IMR-90 (cell line): ENCODE measurements around the gene PTGES3L. TPM values are rescaled to one million over a fixed set of nuclear protein-coding genes. Genes with fewer than 3 reads are reported as not detected.

ENCODE experiments used
- ATAC-seq: fragments of 200-7000 bp; cut with Tn5 transposase; 2 replicates; pipeline ENCODE4 v1.9.1; 2020; ENCODE audit warnings: low read depth, mild to moderate bottlenecking, moderate library complexity
- BruUV-seq: library from RNA; stranded (reverse); fragments of 400-500 nt; replicated peaks from 2 replicates; lab custom pipeline; 2021; lab: Mats Ljungman, UMichigan
- CTCF ChIA-PET: fragments of 300-600 bp; formaldehyde crosslinking; extraction: SDS; loops from one replicate; lab custom pipeline; 2021; ENCODE audit warnings: antibody characterized with exemption; lab: Yijun Ruan, JAX
- POLR2A ChIA-PET: fragments of 300-600 bp; sonication (Branson Sonifier 250); formaldehyde crosslinking; loops from one replicate; lab custom pipeline; 2022; ENCODE audit warnings: antibody characterized with exemption; ENCODE audit not compliant: unreplicated experiment; lab: Charles Lee
- DNase-seq: peaks from one replicate; pipeline ENCODE4 v3.0.0; 2013
- H2AFZ ChIP-seq: replicated peaks from 2 replicates; pipeline ENCODE3; 2013; ENCODE audit warnings: low read length, mild to moderate bottlenecking; ENCODE audit not compliant: poor library complexity
- H2AK5ac ChIP-seq: 2 replicates; pipeline ENCODE4 v1.6.1; 2013; ENCODE audit warnings: low read depth, low read length, inconsistent platforms
- H2AK9ac ChIP-seq: replicated peaks from 2 replicates; pipeline ENCODE3; 2013; ENCODE audit warnings: mild to moderate bottlenecking, low read depth, low read length, moderate library complexity; ENCODE audit not compliant: poor library complexity
- H2BK120ac ChIP-seq: 2 replicates; pipeline ENCODE4 v1.6.1; 2013; ENCODE audit warnings: low read depth, low read length, inconsistent platforms
- H2BK15ac ChIP-seq: 3 replicates; pipeline ENCODE4 v1.6.1; 2013; ENCODE audit warnings: low read depth, low read length, inconsistent platforms
- H2BK20ac ChIP-seq: 2 replicates; pipeline ENCODE4 v1.6.1; 2013; ENCODE audit warnings: low read depth, mild to moderate bottlenecking, inconsistent platforms, low read length, moderate library complexity
- H2BK5ac ChIP-seq: 2 replicates; pipeline ENCODE4 v1.6.1; 2013; ENCODE audit warnings: mild to moderate bottlenecking, low read depth, low read length, inconsistent platforms; ENCODE audit not compliant: poor library complexity, severe bottlenecking
- H3K14ac ChIP-seq: replicated peaks from 2 replicates; pipeline ENCODE4 v1.6.1; 2013; ENCODE audit warnings: low read depth, low read length, inconsistent platforms
- H3K18ac ChIP-seq: 2 replicates; pipeline ENCODE4 v1.6.1; 2013; ENCODE audit warnings: low read depth, low read length, control low read depth
- H3K23ac ChIP-seq: 2 replicates; pipeline ENCODE4 v1.6.1; 2013; ENCODE audit warnings: low read depth, low read length, inconsistent platforms
- H3K27ac ChIP-seq: 2 replicates; pipeline ENCODE4 v1.5.1; 2013; ENCODE audit warnings: mild to moderate bottlenecking, control low read depth, low read length; ENCODE audit not compliant: insufficient read depth
- H3K27me3 ChIP-seq: 2 replicates; pipeline ENCODE4 v1.6.1; 2013; ENCODE audit warnings: low read length; ENCODE audit not compliant: control insufficient read depth, insufficient read depth
- H3K36me3 ChIP-seq: 2 replicates; pipeline ENCODE4 v1.6.1; 2013; ENCODE audit warnings: low read length, mixed read lengths; ENCODE audit not compliant: control insufficient read depth, insufficient read depth
- H3K4ac ChIP-seq: 2 replicates; pipeline ENCODE4 v1.6.1; 2013; ENCODE audit warnings: low read depth, low read length, inconsistent platforms
- H3K4me1 ChIP-seq: 2 replicates; pipeline ENCODE4 v1.6.1; 2013; ENCODE audit warnings: low read length, mixed read lengths; ENCODE audit not compliant: control insufficient read depth, insufficient read depth
- H3K4me2 ChIP-seq: 2 replicates; pipeline ENCODE4 v1.6.1; 2013; ENCODE audit warnings: low read depth, mild to moderate bottlenecking, control low read depth, low read length, moderate library complexity
- H3K4me3 ChIP-seq: 2 replicates; pipeline ENCODE4 v1.5.1; 2013; ENCODE audit warnings: low read depth, mild to moderate bottlenecking, control low read depth, low read length, moderate library complexity; ENCODE audit not compliant: insufficient read depth
- H3K56ac ChIP-seq: 2 replicates; pipeline ENCODE4 v1.6.1; 2013; ENCODE audit warnings: low read length, inconsistent platforms; ENCODE audit not compliant: insufficient read depth; ENCODE audit errors: extremely low read depth
- H3K79me1 ChIP-seq, 2 experiments: 2 replicates each; pipeline ENCODE4 v1.6.1; 2013; ENCODE audit warnings: low read length in 2 of 2, inconsistent platforms in 1 of 2, low read depth in 1 of 2
- H3K9ac ChIP-seq: 2 replicates; pipeline ENCODE4 v1.6.1; 2013; ENCODE audit warnings: low read depth, low read length, control low read depth
- H3K9me1 ChIP-seq: 2 replicates; pipeline ENCODE4 v1.6.1; 2013; ENCODE audit warnings: low read length, inconsistent platforms; ENCODE audit not compliant: insufficient read depth
- H3K9me3 ChIP-seq: 2 replicates; pipeline ENCODE4 v1.6.1; 2013; ENCODE audit warnings: low read length; ENCODE audit not compliant: control insufficient read depth, insufficient read depth
- H4K20me1 ChIP-seq: 2 replicates; pipeline ENCODE4 v1.6.1; 2013; ENCODE audit warnings: low read length, inconsistent platforms; ENCODE audit not compliant: insufficient read depth
- H4K5ac ChIP-seq: 2 replicates; pipeline ENCODE4 v1.6.1; 2013; ENCODE audit warnings: mild to moderate bottlenecking, low read depth, low read length, control low read depth
- H4K8ac ChIP-seq, 2 experiments: 2 replicates each; pipeline ENCODE4 v1.6.1; 2013; ENCODE audit warnings: low read depth in 2 of 2, low read length in 2 of 2, control low read depth in 1 of 2, inconsistent platforms in 1 of 2
- H4K91ac ChIP-seq: 2 replicates; pipeline ENCODE4 v1.6.1; 2013; ENCODE audit warnings: low read depth, low read length, inconsistent platforms; ENCODE audit not compliant: insufficient read depth
- CEBPB ChIP-seq: IDR thresholded peaks from 2 replicates; pipeline ENCODE4 v1.6.1; 2012; ENCODE audit warnings: low read depth, low read length, improper control_type of control experiment
- CHD1 ChIP-seq: IDR thresholded peaks from 2 replicates; pipeline ENCODE4 v1.6.1; 2012; ENCODE audit warnings: low read depth, low read length, improper control_type of control experiment
- MAFK ChIP-seq: IDR thresholded peaks from 2 replicates; pipeline ENCODE4 v1.6.1; 2012; ENCODE audit warnings: low read depth, low read length, improper control_type of control experiment
- MAZ ChIP-seq: IDR thresholded peaks from 2 replicates; pipeline ENCODE4 v1.6.1; 2012; ENCODE audit warnings: low read depth, mild to moderate bottlenecking, low read length, improper control_type of control experiment, moderate library complexity, borderline replicate concordance
- POLR2A ChIP-seq: IDR thresholded peaks from 2 replicates; pipeline ENCODE4 v1.6.1; 2012; ENCODE audit warnings: mild to moderate bottlenecking, low read depth, low read length
- RAD21 ChIP-seq: IDR thresholded peaks from 2 replicates; pipeline ENCODE4 v1.6.1; 2012; ENCODE audit warnings: low read length, improper control_type of control experiment
- RFX5 ChIP-seq: IDR thresholded peaks from 2 replicates; pipeline ENCODE4 v1.8.0; 2012; ENCODE audit warnings: low read depth, mild to moderate bottlenecking, low read length, moderate library complexity
- SMC3 ChIP-seq: fragments of 150-350 bp; IDR thresholded peaks from 2 replicates; pipeline ENCODE4 v1.6.1; 2016; ENCODE audit warnings: low read depth, mild to moderate bottlenecking, antibody characterized with exemption, low read length, moderate library complexity
- WGBS, 2 experiments: methylation state at CpG; one replicate each; pipeline versions ENCODE4 v1.1.5 to v1.1.7; 2013; ENCODE audit warnings: missing lambda C conversion rate in 2 of 2; ENCODE audit not compliant: insufficient read length in 1 of 2; ENCODE audit errors: extremely low coverage in 2 of 2; 5-methylcytosine and 5-hydroxymethylcytosine counted together
- dilution Hi-C: fragments of 300-500 bp; cut with HindIII; formaldehyde crosslinking; loops from one replicate; pipeline ENCODE4 v1.14.3; 2018; ENCODE audit warnings: low sequenced_read_pairs; ENCODE audit not compliant: unreplicated experiment
- in situ Hi-C: fragments of 300-500 bp; cut with MboI; formaldehyde crosslinking; loops from 3 replicates; pipeline ENCODE4 v1.14.3; 2019; ENCODE audit warnings: low sequenced_read_pairs, inconsistent platforms, mixed read lengths
- intact Hi-C: fragments of 100-400 bp; cut with micrococcal nuclease; formaldehyde crosslinking; loops from 2 replicates; pipeline ENCODE4 v1.10.0; 2022
- microRNA-seq, 2 experiments: library from miRNA; stranded (forward) in 1 of 2; unstranded in 1 of 2; fragments of 10-50 nt in 1 of 2; fragments of <30 nt in 1 of 2; gene quantifications in 1 of 2; microRNA quantifications in 1 of 2; one replicate each; pipeline versions ENCODE3 to v1.1.0; 2013 to 2020; ENCODE audit not compliant: insufficient read depth in 1 of 2, insufficient read length in 1 of 2, unreplicated experiment in 1 of 2
- polyA plus RNA-seq, 3 experiments: library from polyadenylated mRNA; depleted of rRNA; stranded (reverse); fragments of >200 nt; gene quantifications; 2 replicates each; pipeline ENCODE4 v1.2.3, GENCODE V29; 2012; ENCODE audit warnings: low replicate concordance in 1 of 3
- small RNA-seq, 5 experiments: library from RNA; depleted of rRNA; stranded (forward); fragments of <200 nt; gene quantifications; one replicate each; pipeline ENCODE3, GENCODE V24; 2012
- total RNA-seq: library from RNA; depleted of rRNA; stranded (reverse); fragments of >200 nt; gene quantifications from 2 replicates; pipeline ENCODE4 v1.2.3, GENCODE V29; 2012; rRNA removed

PTGES3L gene
- total and polyA plus RNA-seq, 2 of the 4 experiments (the other 2 are of a cell fraction), result 1.4 to 2.4 TPM

- Histone ChIP-seq H3K27ac (no peak overlapping the region), H3K4me2 (no peak overlapping the region), H3K4me3 (no peak overlapping the region), H3K9ac (no peak overlapping the region), H3K4ac (no peak overlapping the region), H4K8ac (no peak overlapping the region), H3K9me3 (no peaks in the 10 kb centered on the region), H2AK9ac (no peak overlapping the region), H4K5ac (no peak overlapping the region), H2BK5ac (no peak overlapping the region), H3K9me1 (no peaks in the 10 kb centered on the region), H2BK20ac (no peak overlapping the region), H3K18ac (no peak overlapping the region), H3K79me1 (no peaks in the 10 kb centered on the region), H3K36me3 (no peaks in the 10 kb centered on the region), H3K56ac (no peak overlapping the region), H3K14ac (no peak overlapping the region), H2BK120ac (no peak overlapping the region), H4K20me1 (no peaks in the 10 kb centered on the region), H2AFZ (no peak overlapping the region), H4K91ac (no peak overlapping the region), H2BK15ac (no peak overlapping the region), H3K27me3 (peaks cover 31% of the 10 kb centered on the region), H2AK5ac (no peak overlapping the region), H3K4me1 (no peaks in the 10 kb centered on the region; the same call in 1 of the 2 replicates), H3K23ac (no peak overlapping the region)
- TF ChIP-seq SMC3, result no peak
- TF ChIP-seq RFX5, result no peak
- no peak for TF ChIP-seq MAZ
- no peak for TF ChIP-seq CEBPB
- TF ChIP-seq CHD1, result no peak
- no peak for TF ChIP-seq RAD21
- TF ChIP-seq POLR2A, result no peak
- no peak for TF ChIP-seq MAFK
- ChIA-PET POLR2A (no interaction called here), CTCF (interaction anchor here (1.3 to 1.7 kb wide), 2 partner anchors 10 to 76 kb away, joined by 3 to 8 read pairs; no protein-coding TSS in a partner anchor)
- in situ Hi-C loops, result no loop called here
- dilution Hi-C loops, result no loop called here
- intact Hi-C loops, result no loop called here
- no CpG with 5 or more reads among the region's 3 CpGs for WGBS, 2 experiments
- BruUV-seq, result no TSS peak
- DNase-seq (no peak), ATAC-seq (no peak; the same call in 1 of the 2 replicates)
These were observed 60.9 kb downstream of the PTGES3L start for GRCh38 chr17:42918902-42919521.

Small RNAs within 50 kb of the gene (microRNA-seq; reads per million reads assigned to microRNA genes)
- gene AARSD1 (ENCODE audit: insufficient read depth, insufficient read length), result not detected
- gene RF00561 (ENCODE audit: insufficient read depth, insufficient read length), result not detected

Small RNAs within 50 kb of the gene (small RNA-seq; reads per million reads assigned to genes)
- gene AARSD1 (0 to 0.60 (median 0) reads per million in 5 experiments), gene RF00561 (0 reads per million in 5 experiments)

Other genes with a start within 250 kb of the PTGES3L start
- gene EZH1, start 235.0 kb downstream of the PTGES3L start, total RNA-seq, result 17.6 and 18.6 TPM in 2 replicates
- gene EZH1, start 235.0 kb downstream of the PTGES3L start, polyA plus RNA-seq (2012; rRNA removed), result 21.1 and 27.3 TPM in 2 replicates
- 0.18 and 0.28 TPM in 2 replicates for gene RAMP2, start 218.9 kb downstream of the PTGES3L start, total RNA-seq
- 1.6 and 2.5 TPM in 2 replicates for gene RAMP2, start 218.9 kb downstream of the PTGES3L start, polyA plus RNA-seq (2012; rRNA removed)
- 71.3 and 78.3 TPM in 2 replicates for gene VPS25, start 206.6 kb downstream of the PTGES3L start, total RNA-seq
- gene VPS25, start 206.6 kb downstream of the PTGES3L start, polyA plus RNA-seq (2012; rRNA removed), result 127 and 130 TPM in 2 replicates
- 1.3 and 1.9 TPM in 2 replicates for gene WNK4, start 199.5 kb downstream of the PTGES3L start, total RNA-seq
- gene WNK4, start 199.5 kb downstream of the PTGES3L start, polyA plus RNA-seq (2012; rRNA removed), result 15.1 and 16.2 TPM in 2 replicates
- gene COA3, start 181.4 kb downstream of the PTGES3L start, total RNA-seq, result 50.5 and 78.1 TPM in 2 replicates
- gene COA3, start 181.4 kb downstream of the PTGES3L start, polyA plus RNA-seq (2012; rRNA removed), result 66.8 and 75.9 TPM in 2 replicates
- gene CNTD1, start 181.2 kb downstream of the PTGES3L start, total RNA-seq, result not detected in 2 replicates
- gene CNTD1, start 181.2 kb downstream of the PTGES3L start, polyA plus RNA-seq (2012; rRNA removed), result not detected in 2 replicates
- gene BECN1, start 155.8 kb downstream of the PTGES3L start, total RNA-seq, result 93.9 and 119 TPM in 2 replicates
- gene BECN1, start 155.8 kb downstream of the PTGES3L start, polyA plus RNA-seq (2012; rRNA removed), result 73.1 and 84.0 TPM in 2 replicates
- 72.4 and 92.2 TPM in 2 replicates for gene PSME3, start 146.7 kb downstream of the PTGES3L start, total RNA-seq
- gene PSME3, start 146.7 kb downstream of the PTGES3L start, polyA plus RNA-seq (2012; rRNA removed), result 89.4 and 100 TPM in 2 replicates
- 0.28 and 0.36 TPM in 2 replicates for gene AOC2, start 135.5 kb downstream of the PTGES3L start, total RNA-seq
- 0.34 and 0.41 TPM in 2 replicates for gene AOC2, start 135.5 kb downstream of the PTGES3L start, polyA plus RNA-seq (2012; rRNA removed)
- under 0.01 TPM in 1 of 2 replicates, not detected in the other for gene AOC3, start 128.9 kb downstream of the PTGES3L start, total RNA-seq
- gene AOC3, start 128.9 kb downstream of the PTGES3L start, polyA plus RNA-seq (2012; rRNA removed), result 0.10 and 0.17 TPM in 2 replicates
- not detected in 2 replicates for gene G6PC1, start 79.3 kb downstream of the PTGES3L start, total RNA-seq
- not detected in 2 replicates for gene G6PC1, start 79.3 kb downstream of the PTGES3L start, polyA plus RNA-seq (2012; rRNA removed)
- 55.0 and 58.9 TPM in 2 replicates for gene AARSD1, start 15.6 kb downstream of the PTGES3L start, total RNA-seq
- 53.0 and 58.9 TPM in 2 replicates for gene AARSD1, start 15.6 kb downstream of the PTGES3L start, polyA plus RNA-seq (2012; rRNA removed)
- 7.0 and 8.1 TPM in 2 replicates for gene RUNDC1, start 485 bp upstream of the PTGES3L start, total RNA-seq
- gene RUNDC1, start 485 bp upstream of the PTGES3L start, polyA plus RNA-seq (2012; rRNA removed), result 7.4 and 7.9 TPM in 2 replicates
- gene RPL27, start 18.3 kb upstream of the PTGES3L start, total RNA-seq, result 1,595 and 1,663 TPM in 2 replicates
- 2,806 and 4,622 TPM in 2 replicates for gene RPL27, start 18.3 kb upstream of the PTGES3L start, polyA plus RNA-seq (2012; rRNA removed)
- 13.1 and 17.0 TPM in 2 replicates for gene IFI35, start 26.7 kb upstream of the PTGES3L start, total RNA-seq
- 15.0 and 15.8 TPM in 2 replicates for gene IFI35, start 26.7 kb upstream of the PTGES3L start, polyA plus RNA-seq (2012; rRNA removed)
- gene VAT1, start 42.3 kb upstream of the PTGES3L start, total RNA-seq, result 81.1 and 101 TPM in 2 replicates
- gene VAT1, start 42.3 kb upstream of the PTGES3L start, polyA plus RNA-seq (2012; rRNA removed), result 97.3 and 108 TPM in 2 replicates
- 1.1 TPM in 2 replicates for gene RND2, start 45.2 kb upstream of the PTGES3L start, total RNA-seq
- 1.8 and 1.9 TPM in 2 replicates for gene RND2, start 45.2 kb upstream of the PTGES3L start, polyA plus RNA-seq (2012; rRNA removed)
- 17.7 and 20.0 TPM in 2 replicates for gene BRCA1, start 145.3 kb upstream of the PTGES3L start, total RNA-seq
- gene BRCA1, start 145.3 kb upstream of the PTGES3L start, polyA plus RNA-seq (2012; rRNA removed), result 8.3 and 9.5 TPM in 2 replicates
- gene NBR1, start 191.1 kb upstream of the PTGES3L start, total RNA-seq, result 105 and 132 TPM in 2 replicates
- gene NBR1, start 191.1 kb upstream of the PTGES3L start, polyA plus RNA-seq (2012; rRNA removed), result 47.7 and 52.4 TPM in 2 replicates
- gene TMEM106A, start 231.8 kb upstream of the PTGES3L start, total RNA-seq, result 1.4 and 2.2 TPM in 2 replicates
- 7.4 and 7.5 TPM in 2 replicates for gene TMEM106A, start 231.8 kb upstream of the PTGES3L start, polyA plus RNA-seq (2012; rRNA removed)
- not detected in 2 replicates for gene CCDC200, start 248.5 kb upstream of the PTGES3L start, total RNA-seq
- not detected in 2 replicates for gene CCDC200, start 248.5 kb upstream of the PTGES3L start, polyA plus RNA-seq (2012; rRNA removed)